Astrocyte (in vitro differentiated cells and primary cell): Measurements from ENCODE around the gene ZNF444. TPM values are rescaled to one million over a fixed set of nuclear protein-coding genes. Genes with fewer than 3 reads are reported as not detected.

Experiments
- DNase-seq: peaks from one replicate; pipeline ENCODE4 v3.0.0-alpha.2; 2010; ENCODE audit warnings: low read depth
- FAIRE-seq: peaks from 2 replicates; lab custom pipeline; 2011; peaks lifted over from hg19 to GRCh38; lab: Jason Lieb, UNC
- H2AFZ ChIP-seq: 2 replicates; pipeline ENCODE4 v1.6.0; 2012; ENCODE audit warnings: low read depth, low read length, inconsistent platforms
- H3K27ac ChIP-seq: 2 replicates; pipeline ENCODE4 v1.5.1; 2011; ENCODE audit warnings: low read depth, low read length, inconsistent platforms
- H3K27me3 ChIP-seq: 2 replicates; pipeline ENCODE4 v1.6.0; 2011; ENCODE audit warnings: low read length, inconsistent platforms; ENCODE audit not compliant: insufficient read depth
- H3K36me3 ChIP-seq: 2 replicates; pipeline ENCODE4 v1.5.1; 2011; ENCODE audit warnings: low read length, inconsistent platforms; ENCODE audit not compliant: insufficient read depth
- H3K4me1 ChIP-seq: 2 replicates; pipeline ENCODE4 v1.5.1; 2011; ENCODE audit warnings: low read length, inconsistent platforms; ENCODE audit not compliant: insufficient read depth
- H3K4me2 ChIP-seq: 2 replicates; pipeline ENCODE4 v1.6.0; 2012; ENCODE audit warnings: low read length, inconsistent platforms
- H3K4me3 ChIP-seq: 2 replicates; pipeline ENCODE4 v1.5.1; 2011; ENCODE audit warnings: low read depth, mild to moderate bottlenecking, low read length, inconsistent platforms; ENCODE audit not compliant: insufficient read depth
- H3K79me2 ChIP-seq: 2 replicates; pipeline ENCODE4 v1.6.0; 2012; ENCODE audit warnings: mild to moderate bottlenecking, low read length, inconsistent platforms; ENCODE audit not compliant: insufficient read depth
- H3K9ac ChIP-seq: 2 replicates; pipeline ENCODE4 v1.6.0; 2012; ENCODE audit warnings: mild to moderate bottlenecking, low read length, inconsistent platforms
- H3K9me3 ChIP-seq: 2 replicates; pipeline ENCODE4 v1.5.1; 2012; ENCODE audit warnings: low read depth, mild to moderate bottlenecking, low read length, inconsistent platforms; ENCODE audit not compliant: insufficient read depth
- H4K20me1 ChIP-seq: 2 replicates; pipeline ENCODE4 v1.6.0; 2012; ENCODE audit warnings: low read length, inconsistent platforms; ENCODE audit not compliant: insufficient read depth
- H3K27ac Mint-ChIP-seq: one replicate; pipeline ENCODE4 v1.8.0; 2021; ENCODE audit warnings: mild to moderate bottlenecking, mixed read lengths; ENCODE audit not compliant: unreplicated experiment
- H3K27me3 Mint-ChIP-seq: one replicate; pipeline ENCODE4 v1.8.0; 2021; ENCODE audit warnings: low read depth, mixed read lengths; ENCODE audit not compliant: unreplicated experiment
- H3K36me3 Mint-ChIP-seq: one replicate; pipeline ENCODE4 v1.8.0; 2021; ENCODE audit warnings: low read depth, mixed read lengths; ENCODE audit not compliant: unreplicated experiment
- H3K4me1 Mint-ChIP-seq: one replicate; pipeline ENCODE4 v1.8.0; 2021; ENCODE audit warnings: low read depth, mixed read lengths; ENCODE audit not compliant: unreplicated experiment
- H3K4me3 Mint-ChIP-seq: one replicate; pipeline ENCODE4 v1.8.0; 2021; ENCODE audit warnings: mild to moderate bottlenecking, moderate library complexity, mixed read lengths; ENCODE audit not compliant: unreplicated experiment
- H3K9me3 Mint-ChIP-seq: one replicate; pipeline ENCODE4 v1.8.0; 2021; ENCODE audit warnings: mild to moderate bottlenecking, mixed read lengths; ENCODE audit not compliant: unreplicated experiment
- CTCF ChIP-seq: IDR thresholded peaks from 2 replicates; pipeline ENCODE4 v1.5.1; 2011; ENCODE audit warnings: low read depth, mild to moderate bottlenecking, inconsistent platforms, low read length, moderate library complexity; ENCODE audit not compliant: insufficient read depth
- EZH2 ChIP-seq: IDR thresholded peaks from 2 replicates; pipeline ENCODE4 v1.6.1; 2012; ENCODE audit warnings: mild to moderate bottlenecking, low read length, inconsistent platforms; ENCODE audit not compliant: insufficient read depth
- total RNA-seq: library from RNA; stranded (reverse); gene quantifications from 2 replicates; pipeline ENCODE4 v1.2.1, GENCODE V29; 2021

Gene ZNF444
- total RNA-seq, 1 donor from 2014 or later: 34.7 TPM

- H3K27me3 Mint-ChIP-seq: no peaks in the 10 kb centered on the region
- no peak overlapping the region for H2AFZ ChIP-seq
- no peaks in the 10 kb centered on the region for H3K27me3 ChIP-seq
- H3K4me2 ChIP-seq: peak overlapping the region; percentile 90
- peaks cover 21% of the 10 kb centered on the region for H3K4me1 Mint-ChIP-seq
- DNase-seq: no peak
- H3K9ac ChIP-seq: peak overlapping the region; percentile 96
- H3K79me2 ChIP-seq: peaks cover 67% of the 10 kb centered on the region
- peaks cover 55% of the 10 kb centered on the region for H4K20me1 ChIP-seq
- H3K9me3 ChIP-seq: no peaks in the 10 kb centered on the region
- H3K27ac Mint-ChIP-seq: peak overlapping the region; percentile 98
- H3K4me3 Mint-ChIP-seq: peak overlapping the region; percentile 91
- peaks cover 11% of the 10 kb centered on the region for H3K4me1 ChIP-seq
- TF ChIP-seq EZH2 (no peak), CTCF (no peak)
- no peaks in the 10 kb centered on the region for H3K9me3 Mint-ChIP-seq
- peaks cover 11% of the 10 kb centered on the region for H3K36me3 Mint-ChIP-seq
- H3K36me3 ChIP-seq: no peaks in the 10 kb centered on the region
- peak overlapping the region; percentile 75 for H3K4me3 ChIP-seq
- no peak for FAIRE-seq
- H3K27ac ChIP-seq: peak overlapping the region; percentile 92
These were observed 22.2 kb upstream of the ZNF444 start for GRCh38 chr19:56118666-56119581.

- Histone ChIP-seq H3K4me3 (peak overlapping the region; percentile 75), H2AFZ (no peak overlapping the region), H3K27me3 (no peaks in the 10 kb centered on the region), H3K27ac (peak overlapping the region; percentile 92), H3K4me2 (peak overlapping the region; percentile 90), H3K36me3 (no peaks in the 10 kb centered on the region), H3K9me3 (no peaks in the 10 kb centered on the region), H4K20me1 (peaks cover 49% of the 10 kb centered on the region), H3K79me2 (peaks cover 60% of the 10 kb centered on the region), H3K4me1 (peaks cover 11% of the 10 kb centered on the region), H3K9ac (peak overlapping the region; percentile 96)
- Mint-ChIP-seq H3K4me3 (peak overlapping the region; percentile 91), H3K27ac (peak overlapping the region; percentile 98), H3K36me3 (peaks cover 11% of the 10 kb centered on the region), H3K9me3 (no peaks in the 10 kb centered on the region), H3K27me3 (no peaks in the 10 kb centered on the region), H3K4me1 (peaks cover 21% of the 10 kb centered on the region)
- FAIRE-seq: no peak
- TF ChIP-seq CTCF (no peak), EZH2 (no peak)
- DNase-seq: no peak
These were observed 21.5 kb upstream of the ZNF444 start for GRCh38 chr19:56119582-56119978.

- Histone ChIP-seq H3K79me2 (peaks cover 56% of the 10 kb centered on the region), H3K36me3 (no peaks in the 10 kb centered on the region), H3K27ac (peak overlapping the region; percentile 92), H4K20me1 (peaks cover 45% of the 10 kb centered on the region), H3K4me1 (peaks cover 11% of the 10 kb centered on the region), H3K4me2 (peak overlapping the region; percentile 90), H3K27me3 (no peaks in the 10 kb centered on the region), H3K9me3 (no peaks in the 10 kb centered on the region), H3K9ac (peak overlapping the region; percentile 96), H3K4me3 (peak overlapping the region; percentile 75), H2AFZ (peak overlapping the region; percentile 47)
- peak overlapping the region; percentile 98 for H3K27ac Mint-ChIP-seq
- peak overlapping the region; percentile 91 for H3K4me3 Mint-ChIP-seq
- no peak for DNase-seq
- TF ChIP-seq EZH2 (no peak), CTCF (no peak)
- H3K9me3 Mint-ChIP-seq: no peaks in the 10 kb centered on the region
- peaks cover 11% of the 10 kb centered on the region for H3K36me3 Mint-ChIP-seq
- no peak for FAIRE-seq
- H3K4me1 Mint-ChIP-seq: peaks cover 18% of the 10 kb centered on the region
- H3K27me3 Mint-ChIP-seq: no peaks in the 10 kb centered on the region
These were observed 21.1 kb upstream of the ZNF444 start for GRCh38 chr19:56120002-56120370.
